ENCODE results near the gene TXLNG.

- no peak for TF ChIP-seq CTCF (IDR thresholded peaks at IDR 0.05)
- no peak for TF ChIP-seq POLR2A (IDR thresholded peaks at IDR 0.05)
Measured at GRCh38 chrX:16786791-16787735, 797 bp downstream of the TXLNG start.

Data from testis (tissue), 2 donors.